ENCODE data around the gene FOXP2. TPM values are rescaled to one million over a fixed set of nuclear protein-coding genes. Genes with fewer than 3 reads are reported as not detected.

Gene FOXP2
- total and polyA plus RNA-seq, 9 of the 15 experiments (the other 6 are each of a cell fraction or from before 2014, with no cell fraction given), result not detected

- DNase-seq (ENCODE audit: extremely low read depth in 1 of 4, low spot score in 3 of 4) (no peak), ATAC-seq (no peak), FAIRE-seq (no peak)
- no peak overlapping the region for H3K27ac ChIP-seq (ENCODE audit: extremely low read depth, low read depth, low read length)
- H3K4me2 ChIP-seq (ENCODE audit: insufficient read depth, low read length), result no peak overlapping the region
- in situ Hi-C loops (cut with MboI) (no loop called here), intact Hi-C loops (cut with micrococcal nuclease) (no loop called here)
- BruUV-seq (replicated peaks), result no TSS peak
- no peak overlapping the region for H2AFZ ChIP-seq (ENCODE audit: low read depth, low read length)
- 2% methylated on average over 7 of the region's 7 CpGs for WGBS (ENCODE audit: insufficient coverage, low coverage, missing lambda C conversion rate)
- H3K9me3 ChIP-seq (replicated peaks; ENCODE audit: control insufficient read depth, insufficient read depth, low read depth, low read length), result 0 out of 2 replicates have a peak, but pooled peaks cover 3% of the 10 kb centered on the region
- H3K9me1 ChIP-seq (ENCODE audit: control insufficient read depth, insufficient read depth, low read length), result no peaks in the 10 kb centered on the region
- no peaks in the 10 kb centered on the region for H3K27me3 ChIP-seq (ENCODE audit: control insufficient read depth in 2 of 2, insufficient read depth in 2 of 2, low read length in 2 of 2)
- no peaks in the 10 kb centered on the region for H4K20me1 ChIP-seq (replicated peaks; ENCODE audit: control insufficient read depth, insufficient read depth, low read length)
- H3K4me1 ChIP-seq (replicated peaks in 1 of 2; ENCODE audit: control insufficient read depth in 2 of 2, insufficient read depth in 2 of 2, low read length in 2 of 2), result no peaks in the 10 kb centered on the region
- ChIA-PET POLR2A (no interaction called here), CTCF (ENCODE audit: low intra/inter-chr PET ratio) (no interaction called here)
- no peak overlapping the region for H3K9ac ChIP-seq (ENCODE audit: insufficient read depth in 1 of 2, low read depth in 2 of 2, low read length in 2 of 2)
- H3K4me3 ChIP-seq, result no peak overlapping the region
- no peaks in the 10 kb centered on the region for H3K79me2 ChIP-seq (ENCODE audit: control insufficient read depth, insufficient read depth, low read length)
- H3K36me3 ChIP-seq (ENCODE audit: control insufficient read depth, insufficient read depth, low read length), result no peaks in the 10 kb centered on the region
- no peak for TF ChIP-seq SMC3 (conservative IDR thresholded peaks at IDR 0.05; ENCODE audit: insufficient read depth, low read depth, low read length)
- no peak for TF ChIP-seq HIVEP1 (CRISPR knock-in tag; IDR thresholded peaks at IDR 0.05)
- no peak for TF ChIP-seq NELFE (IDR thresholded peaks at IDR 0.05; ENCODE audit: insufficient read depth, insufficient read length)
- no peak for TF ChIP-seq ZNF707 (CRISPR knock-in tag; conservative IDR thresholded peaks at IDR 0.05)
- no peak for TF ChIP-seq IRF2 (CRISPR knock-in tag; IDR thresholded peaks at IDR 0.05)
- TF ChIP-seq ZNF518B (CRISPR knock-in tag; IDR thresholded peaks at IDR 0.05), result no peak
- no peak for TF ChIP-seq PCBP1 (IDR thresholded peaks at IDR 0.05; ENCODE audit: low read depth, low read length, poor library complexity, severe bottlenecking)
- TF ChIP-seq ARID3B (CRISPR knock-in tag; IDR thresholded peaks at IDR 0.05; ENCODE audit: borderline replicate concordance), result no peak
- no peak for TF ChIP-seq FOXA3 (CRISPR knock-in tag; conservative IDR thresholded peaks at IDR 0.05 in 1 of 2, IDR thresholded peaks at IDR 0.05 in 1 of 2)
- TF ChIP-seq SUPT5H (IDR thresholded peaks at IDR 0.05), result no peak
- no peak for TF ChIP-seq HNRNPLL (IDR thresholded peaks at IDR 0.05; ENCODE audit: low read depth, low read length, poor library complexity, severe bottlenecking)
- TF ChIP-seq ID3 (CRISPR knock-in tag; IDR thresholded peaks at IDR 0.05), result no peak
- TF ChIP-seq ID3 (tag; IDR thresholded peaks at IDR 0.05), result no peak
- TF ChIP-seq ZNF224 (CRISPR knock-in tag; IDR thresholded peaks at IDR 0.05), result no peak
- TF ChIP-seq NFIC (IDR thresholded peaks at IDR 0.05), result no peak
Measured at GRCh38 chr7:114422507-114423501, 8.2 kb downstream of the FOXP2 start.
